Measurements from ENCODE around the gene PRR29. TPM values are rescaled to one million over a fixed set of nuclear protein-coding genes. Genes with fewer than 3 reads are reported as not detected.

PRR29 gene
- total and polyA plus RNA-seq, 2 donors (not counting 3 experiments of a cell fraction or from before 2014, with no cell fraction given): 0.39 to 1.2 TPM

DNA sequence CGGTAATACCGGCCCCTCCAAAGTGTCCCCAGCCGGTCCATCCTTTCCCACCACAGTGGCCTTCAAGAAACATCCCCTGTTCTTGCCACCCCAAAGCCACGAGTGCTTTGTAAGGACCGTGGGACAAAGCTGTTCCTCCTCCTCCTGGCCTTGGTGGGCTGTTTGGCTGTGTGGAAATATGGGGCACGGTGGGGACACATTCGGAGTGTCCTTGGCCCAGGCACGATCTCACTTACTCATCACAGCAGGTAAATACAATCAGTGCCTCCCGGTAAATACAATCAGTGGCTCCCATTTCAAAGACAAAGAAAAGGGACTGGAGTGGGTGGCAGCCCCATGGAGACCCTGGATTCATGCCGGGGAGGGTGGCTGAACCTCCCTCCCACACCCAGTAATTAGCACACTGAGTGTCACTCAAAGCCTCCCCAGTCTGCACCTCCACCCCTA, 35.8 kb upstream of the PRR29 start:
- H3K79me2 ChIP-seq (ENCODE audit: control insufficient read depth, insufficient read depth, low read length): no peaks in the 10 kb centered on the region
- intact Hi-C loops (cut with micrococcal nuclease) (no loop called here), dilution Hi-C loops (cut with MboI; ENCODE audit: extremely low pct_ligation_motif_present, low sequenced_read_pairs) (no loop called here)
- no peak overlapping the region for H2AFZ ChIP-seq (ENCODE audit: low read depth, low read length)
- H3K4me3 ChIP-seq (replicated peaks in 1 of 3; ENCODE audit: insufficient read depth in 1 of 3, low read depth in 1 of 3, low read length in 3 of 3): no peak overlapping the region
- FAIRE-seq (no peak), DNase-seq (ENCODE audit: low read depth, low spot score) (no peak)
- no peaks in the 10 kb centered on the region for H3K9me1 ChIP-seq (replicated peaks; ENCODE audit: control insufficient read depth, extremely low read depth, insufficient read depth, low read length)
- H4K20me1 ChIP-seq (replicated peaks; ENCODE audit: control insufficient read depth, extremely low read depth, insufficient read depth, low read length): no peaks in the 10 kb centered on the region
- no peaks in the 10 kb centered on the region for H3K4me1 ChIP-seq (ENCODE audit: control insufficient read depth, extremely low read depth, insufficient read depth, low read length)
- H3K27ac ChIP-seq (ENCODE audit: insufficient read depth, low read depth, low read length): no peak overlapping the region
- H3K27me3 ChIP-seq (ENCODE audit: control insufficient read depth in 2 of 2, insufficient read depth in 2 of 2, low read length in 2 of 2): no peaks in the 10 kb centered on the region
- H3K9ac ChIP-seq (replicated peaks; ENCODE audit: extremely low read depth, insufficient read depth, low read length): no peak overlapping the region
- TF ChIP-seq, protein P1, sequence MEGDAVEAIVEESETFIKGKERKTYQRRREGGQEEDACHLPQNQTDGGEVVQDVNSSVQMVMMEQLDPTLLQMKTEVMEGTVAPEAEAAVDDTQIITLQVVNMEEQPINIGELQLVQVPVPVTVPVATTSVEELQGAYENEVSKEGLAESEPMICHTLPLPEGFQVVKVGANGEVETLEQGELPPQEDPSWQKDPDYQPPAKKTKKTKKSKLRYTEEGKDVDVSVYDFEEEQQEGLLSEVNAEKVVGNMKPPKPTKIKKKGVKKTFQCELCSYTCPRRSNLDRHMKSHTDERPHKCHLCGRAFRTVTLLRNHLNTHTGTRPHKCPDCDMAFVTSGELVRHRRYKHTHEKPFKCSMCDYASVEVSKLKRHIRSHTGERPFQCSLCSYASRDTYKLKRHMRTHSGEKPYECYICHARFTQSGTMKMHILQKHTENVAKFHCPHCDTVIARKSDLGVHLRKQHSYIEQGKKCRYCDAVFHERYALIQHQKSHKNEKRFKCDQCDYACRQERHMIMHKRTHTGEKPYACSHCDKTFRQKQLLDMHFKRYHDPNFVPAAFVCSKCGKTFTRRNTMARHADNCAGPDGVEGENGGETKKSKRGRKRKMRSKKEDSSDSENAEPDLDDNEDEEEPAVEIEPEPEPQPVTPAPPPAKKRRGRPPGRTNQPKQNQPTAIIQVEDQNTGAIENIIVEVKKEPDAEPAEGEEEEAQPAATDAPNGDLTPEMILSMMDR (IDR thresholded peaks at IDR 0.05; ENCODE audit: extremely low read depth in 1 of 2, insufficient read depth in 1 of 2, low read depth in 1 of 2, low read length in 2 of 2): no peak
- no peak for TF ChIP-seq GATA2 (IDR thresholded peaks at IDR 0.05; ENCODE audit: insufficient read depth, insufficient read length, low read depth, low read length)
- no peak for TF ChIP-seq EZH2 (IDR thresholded peaks at IDR 0.05; ENCODE audit: borderline replicate concordance, low read depth, low read length, severe bottlenecking)
- TF ChIP-seq POLR2AphosphoS5 (IDR thresholded peaks at IDR 0.05; ENCODE audit: insufficient read depth, low read depth, low read length): no peak
- TF ChIP-seq JUN (IDR thresholded peaks at IDR 0.05; ENCODE audit: borderline replicate concordance, insufficient read depth, insufficient read length, low read depth): no peak
- TF ChIP-seq, protein P2, sequence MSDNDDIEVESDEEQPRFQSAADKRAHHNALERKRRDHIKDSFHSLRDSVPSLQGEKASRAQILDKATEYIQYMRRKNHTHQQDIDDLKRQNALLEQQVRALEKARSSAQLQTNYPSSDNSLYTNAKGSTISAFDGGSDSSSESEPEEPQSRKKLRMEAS (IDR thresholded peaks at IDR 0.05; ENCODE audit: insufficient read depth, insufficient read length): no peak
- no peak for TF ChIP-seq POLR2A (IDR thresholded peaks at IDR 0.05; ENCODE audit: low read depth, low read length)
- TF ChIP-seq FOS (IDR thresholded peaks at IDR 0.05; ENCODE audit: borderline replicate concordance, insufficient read depth, low read length): no peak
- no peak for TF ChIP-seq MYC (IDR thresholded peaks at IDR 0.05; ENCODE audit: low read depth, low read length)
- ChIA-PET CTCF (interaction anchor here (1.1 to 1.4 kb wide), 3 partner anchors 16 to 43 kb away, joined by 4 to 11 read pairs (median 4); no protein-coding TSS in a partner anchor), POLR2A (no interaction called here)
- H3K4me2 ChIP-seq (ENCODE audit: insufficient read depth, low read length): no peak overlapping the region
- no peaks in the 10 kb centered on the region for H3K36me3 ChIP-seq (ENCODE audit: control insufficient read depth in 2 of 2, extremely low read depth in 1 of 2, insufficient read depth in 2 of 2, low read length in 2 of 2)
- no peaks in the 10 kb centered on the region for H3K9me3 ChIP-seq (replicated peaks; ENCODE audit: control insufficient read depth, insufficient read depth, low read length)
- BruUV-seq (replicated peaks): no TSS peak
